ENCODE data around the gene ST13. TPM values are rescaled to one million over a fixed set of nuclear protein-coding genes. Genes with fewer than 3 reads are reported as not detected.

Gene ST13
- total RNA-seq, 1 experiment from 2014 or later, result 301 TPM

DNA sequence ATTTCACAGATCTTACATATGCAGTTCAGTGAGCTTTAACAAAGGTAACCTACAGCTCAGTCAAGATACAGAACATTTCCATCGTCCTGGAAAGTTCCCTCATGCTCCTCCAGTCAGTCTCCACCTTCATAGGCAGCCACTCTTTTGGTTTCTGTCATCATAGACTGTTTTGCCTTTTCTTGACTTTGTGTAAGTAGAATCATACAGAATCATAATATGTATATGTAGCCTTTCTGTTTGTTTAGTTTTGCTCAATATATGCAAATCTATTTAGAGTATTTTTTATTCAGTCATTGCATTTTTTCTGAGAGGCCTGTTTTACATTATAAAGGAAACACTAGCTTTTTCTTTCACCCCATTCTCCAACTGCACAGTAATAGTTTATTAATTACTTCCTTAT lies 20.5 kb upstream of the ST13 start:
- CTCF ChIA-PET, result no interaction called here

DNA sequence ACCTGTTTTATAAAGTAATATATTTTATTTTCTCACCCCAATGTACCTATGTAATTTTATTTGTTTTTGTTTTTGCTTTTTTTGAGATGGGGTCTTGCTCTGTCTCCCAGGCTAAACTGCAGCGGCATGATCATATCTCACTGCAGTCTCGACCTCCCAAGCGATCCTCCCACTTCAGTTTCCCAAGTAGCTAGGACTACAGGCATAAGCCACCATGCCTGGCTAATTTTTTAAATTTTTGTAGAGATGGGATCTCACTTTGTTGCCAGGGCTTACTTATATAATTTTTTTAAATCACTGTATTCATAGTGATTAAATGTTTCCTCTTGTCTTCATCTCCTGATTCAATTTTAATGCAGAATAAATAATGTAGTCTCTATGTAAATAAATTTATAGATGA lies 18.7 kb upstream of the ST13 start:
- no peak overlapping the region for H3K9ac ChIP-seq (ENCODE audit: low read length)
- BruUV-seq (replicated peaks), result no TSS peak
- H2AFZ ChIP-seq (ENCODE audit: low read depth, low read length, poor library complexity, severe bottlenecking), result no peak overlapping the region
- H3K27ac ChIP-seq (ENCODE audit: low read depth, low read length), result no peak overlapping the region
- ATAC-seq (no peak), DNase-seq (ENCODE audit: low read depth, low spot score) (no peak)
- H3K4me2 ChIP-seq (ENCODE audit: low read length), result no peak overlapping the region
- TF ChIP-seq, protein P1, sequence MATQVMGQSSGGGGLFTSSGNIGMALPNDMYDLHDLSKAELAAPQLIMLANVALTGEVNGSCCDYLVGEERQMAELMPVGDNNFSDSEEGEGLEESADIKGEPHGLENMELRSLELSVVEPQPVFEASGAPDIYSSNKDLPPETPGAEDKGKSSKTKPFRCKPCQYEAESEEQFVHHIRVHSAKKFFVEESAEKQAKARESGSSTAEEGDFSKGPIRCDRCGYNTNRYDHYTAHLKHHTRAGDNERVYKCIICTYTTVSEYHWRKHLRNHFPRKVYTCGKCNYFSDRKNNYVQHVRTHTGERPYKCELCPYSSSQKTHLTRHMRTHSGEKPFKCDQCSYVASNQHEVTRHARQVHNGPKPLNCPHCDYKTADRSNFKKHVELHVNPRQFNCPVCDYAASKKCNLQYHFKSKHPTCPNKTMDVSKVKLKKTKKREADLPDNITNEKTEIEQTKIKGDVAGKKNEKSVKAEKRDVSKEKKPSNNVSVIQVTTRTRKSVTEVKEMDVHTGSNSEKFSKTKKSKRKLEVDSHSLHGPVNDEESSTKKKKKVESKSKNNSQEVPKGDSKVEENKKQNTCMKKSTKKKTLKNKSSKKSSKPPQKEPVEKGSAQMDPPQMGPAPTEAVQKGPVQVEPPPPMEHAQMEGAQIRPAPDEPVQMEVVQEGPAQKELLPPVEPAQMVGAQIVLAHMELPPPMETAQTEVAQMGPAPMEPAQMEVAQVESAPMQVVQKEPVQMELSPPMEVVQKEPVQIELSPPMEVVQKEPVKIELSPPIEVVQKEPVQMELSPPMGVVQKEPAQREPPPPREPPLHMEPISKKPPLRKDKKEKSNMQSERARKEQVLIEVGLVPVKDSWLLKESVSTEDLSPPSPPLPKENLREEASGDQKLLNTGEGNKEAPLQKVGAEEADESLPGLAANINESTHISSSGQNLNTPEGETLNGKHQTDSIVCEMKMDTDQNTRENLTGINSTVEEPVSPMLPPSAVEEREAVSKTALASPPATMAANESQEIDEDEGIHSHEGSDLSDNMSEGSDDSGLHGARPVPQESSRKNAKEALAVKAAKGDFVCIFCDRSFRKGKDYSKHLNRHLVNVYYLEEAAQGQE (IDR thresholded peaks at IDR 0.05; ENCODE audit: low read depth), result no peak
- TF ChIP-seq, protein P2, sequence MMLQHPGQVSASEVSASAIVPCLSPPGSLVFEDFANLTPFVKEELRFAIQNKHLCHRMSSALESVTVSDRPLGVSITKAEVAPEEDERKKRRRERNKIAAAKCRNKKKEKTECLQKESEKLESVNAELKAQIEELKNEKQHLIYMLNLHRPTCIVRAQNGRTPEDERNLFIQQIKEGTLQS (IDR thresholded peaks at IDR 0.05), result no peak
- TF ChIP-seq POLR2A (IDR thresholded peaks at IDR 0.05; ENCODE audit: borderline replicate concordance, extremely low read depth, insufficient read depth, insufficient read length), result no peak
- no peak for TF ChIP-seq POLR2AphosphoS5 (IDR thresholded peaks at IDR 0.05; ENCODE audit: low read depth, low read length)
- TF ChIP-seq CBX3 (IDR thresholded peaks at IDR 0.05; ENCODE audit: low read depth), result no peak
- ChIA-PET POLR2A (interaction anchor here (0.6 kb wide), 1 partner anchor 533 kb away, joined by 3 read pairs; no protein-coding TSS in a partner anchor), CTCF (no interaction called here), RAD21 (ENCODE audit: low non-redundant PET in 1 of 2, low total read pairs in 2 of 2, uncharacterized antibody in 2 of 2, unreplicated experiment in 2 of 2) (no interaction called here)
- no peaks in the 10 kb centered on the region for H3K9me2 ChIP-seq (ENCODE audit: insufficient read depth)
- H4K20me1 ChIP-seq (ENCODE audit: insufficient read depth), result no peaks in the 10 kb centered on the region
- H3K4me3 ChIP-seq (replicated peaks in 1 of 2; ENCODE audit: low read depth in 1 of 2, low read length in 2 of 2), result no peak overlapping the region
- intact Hi-C loops (cut with micrococcal nuclease), result no loop called here
- H3K36me3 ChIP-seq (ENCODE audit: control insufficient read depth in 1 of 2, insufficient read depth in 2 of 2, low read length in 2 of 2), result peaks cover 4 to 9% of the 10 kb centered on the region in 2 experiments; a peak in 3 of 4 replicates
- no peaks in the 10 kb centered on the region for H3K9me3 ChIP-seq (ENCODE audit: control insufficient read depth in 1 of 2, insufficient read depth in 1 of 2, low read depth in 1 of 2, low read length in 2 of 2)
- no peaks in the 10 kb centered on the region for H3K4me1 ChIP-seq (ENCODE audit: control insufficient read depth in 1 of 2, insufficient read depth in 2 of 2, low read length in 2 of 2)
- no peaks in the 10 kb centered on the region for H3K27me3 ChIP-seq (ENCODE audit: insufficient read depth, low read length)
- H3K79me2 ChIP-seq (ENCODE audit: insufficient read depth, low read length), result no peaks in the 10 kb centered on the region

More for the DNA sequence above, 20.5 kb upstream of the ST13 start:
- DNase-seq (ENCODE audit: low read depth, low spot score), result no peak
- no peaks in the 10 kb centered on the region for H4K20me1 ChIP-seq (ENCODE audit: insufficient read depth)
- no peak for ATAC-seq
- no peak for TF ChIP-seq EGR1 (IDR thresholded peaks at IDR 0.05; ENCODE audit: low read depth)
- TF ChIP-seq ZNF274 (IDR thresholded peaks at IDR 0.05; ENCODE audit: low read depth, low read length), result no peak
- no peak for TF ChIP-seq ZFX (IDR thresholded peaks at IDR 0.05)
- no peak for TF ChIP-seq POLR2A (IDR thresholded peaks at IDR 0.05; ENCODE audit: borderline replicate concordance, extremely low read depth, insufficient read depth, insufficient read length)
- TF ChIP-seq, protein P1 (IDR thresholded peaks at IDR 0.05; ENCODE audit: low read depth), result no peak
- H3K27ac ChIP-seq (ENCODE audit: low read depth, low read length), result no peak overlapping the region
- H3K79me2 ChIP-seq (ENCODE audit: insufficient read depth, low read length), result no peaks in the 10 kb centered on the region
- no peaks in the 10 kb centered on the region for H3K9me3 ChIP-seq (ENCODE audit: control insufficient read depth in 1 of 2, insufficient read depth in 1 of 2, low read depth in 1 of 2, low read length in 2 of 2)
- H3K4me2 ChIP-seq (ENCODE audit: low read length), result no peak overlapping the region
- ChIA-PET POLR2A (no interaction called here), RAD21 (ENCODE audit: low non-redundant PET in 1 of 2, low total read pairs in 2 of 2, uncharacterized antibody in 2 of 2, unreplicated experiment in 2 of 2) (no interaction called here)
- H3K27me3 ChIP-seq (ENCODE audit: insufficient read depth, low read length), result no peaks in the 10 kb centered on the region
- intact Hi-C loops (cut with micrococcal nuclease), result no loop called here
- H3K4me3 ChIP-seq (replicated peaks in 1 of 2; ENCODE audit: low read depth in 1 of 2, low read length in 2 of 2), result no peak overlapping the region
- no TSS peak for BruUV-seq (replicated peaks)
- H3K36me3 ChIP-seq (ENCODE audit: control insufficient read depth in 1 of 2, insufficient read depth in 2 of 2, low read length in 2 of 2), result peaks cover 0 to 6% of the 10 kb centered on the region in 2 experiments; a peak in 2 of 4 replicates
- H3K4me1 ChIP-seq (ENCODE audit: control insufficient read depth in 1 of 2, insufficient read depth in 2 of 2, low read length in 2 of 2), result no peaks in the 10 kb centered on the region
- H3K9me2 ChIP-seq (ENCODE audit: insufficient read depth), result no peaks in the 10 kb centered on the region
- no peak overlapping the region for H3K9ac ChIP-seq (ENCODE audit: low read length)
- H2AFZ ChIP-seq (ENCODE audit: low read depth, low read length, poor library complexity, severe bottlenecking), result no peak overlapping the region

Data from HCT116 (cell line).